ENCODE data around the gene PRND. TPM values are rescaled to one million over a fixed set of nuclear protein-coding genes. Genes with fewer than 3 reads are reported as not detected.
A peak's percentile ranks its signal among the peaks of the same experiment; 100 is the strongest.

The PRND gene
- total RNA-seq, 1 donor from 2014 or later, result not detected

DNA sequence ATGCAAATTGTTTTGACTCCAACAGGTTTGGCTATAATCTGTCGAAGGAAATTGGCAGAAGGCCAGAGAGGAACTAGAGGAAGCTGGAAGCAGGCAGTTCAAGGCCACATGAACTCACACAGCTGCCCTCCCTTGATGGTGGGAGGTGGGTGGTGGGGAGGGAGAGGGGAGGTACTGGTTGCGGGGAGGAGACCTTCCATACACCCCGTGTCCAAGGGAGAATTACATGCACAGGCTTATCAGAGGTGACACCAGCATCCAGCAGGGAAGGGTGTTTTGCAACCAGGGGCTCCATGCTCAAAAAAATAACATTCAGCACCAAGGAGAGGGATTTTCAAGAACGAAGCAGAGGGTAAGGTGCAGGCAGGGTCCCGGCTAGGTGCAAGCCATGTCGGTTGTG, 9.1 kb downstream of the PRND start:
- TF ChIP-seq, protein P1, sequence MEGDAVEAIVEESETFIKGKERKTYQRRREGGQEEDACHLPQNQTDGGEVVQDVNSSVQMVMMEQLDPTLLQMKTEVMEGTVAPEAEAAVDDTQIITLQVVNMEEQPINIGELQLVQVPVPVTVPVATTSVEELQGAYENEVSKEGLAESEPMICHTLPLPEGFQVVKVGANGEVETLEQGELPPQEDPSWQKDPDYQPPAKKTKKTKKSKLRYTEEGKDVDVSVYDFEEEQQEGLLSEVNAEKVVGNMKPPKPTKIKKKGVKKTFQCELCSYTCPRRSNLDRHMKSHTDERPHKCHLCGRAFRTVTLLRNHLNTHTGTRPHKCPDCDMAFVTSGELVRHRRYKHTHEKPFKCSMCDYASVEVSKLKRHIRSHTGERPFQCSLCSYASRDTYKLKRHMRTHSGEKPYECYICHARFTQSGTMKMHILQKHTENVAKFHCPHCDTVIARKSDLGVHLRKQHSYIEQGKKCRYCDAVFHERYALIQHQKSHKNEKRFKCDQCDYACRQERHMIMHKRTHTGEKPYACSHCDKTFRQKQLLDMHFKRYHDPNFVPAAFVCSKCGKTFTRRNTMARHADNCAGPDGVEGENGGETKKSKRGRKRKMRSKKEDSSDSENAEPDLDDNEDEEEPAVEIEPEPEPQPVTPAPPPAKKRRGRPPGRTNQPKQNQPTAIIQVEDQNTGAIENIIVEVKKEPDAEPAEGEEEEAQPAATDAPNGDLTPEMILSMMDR (IDR thresholded peaks at IDR 0.05), result no peak
- DNase-seq (ENCODE audit: extremely low spot score, unreplicated experiment), result no peak
- no peaks in the 10 kb centered on the region for H3K9me3 Mint-ChIP-seq (ENCODE audit: unreplicated experiment)
- H3K4me1 Mint-ChIP-seq (ENCODE audit: unreplicated experiment), result no peaks in the 10 kb centered on the region
- peaks cover 28% of the 10 kb centered on the region for H3K27me3 Mint-ChIP-seq (ENCODE audit: unreplicated experiment)
- no peak overlapping the region for H3K27ac Mint-ChIP-seq (ENCODE audit: unreplicated experiment)
- H3K36me3 Mint-ChIP-seq (ENCODE audit: unreplicated experiment), result no peaks in the 10 kb centered on the region
- H3K4me3 Mint-ChIP-seq (ENCODE audit: unreplicated experiment), result no peak overlapping the region

DNA sequence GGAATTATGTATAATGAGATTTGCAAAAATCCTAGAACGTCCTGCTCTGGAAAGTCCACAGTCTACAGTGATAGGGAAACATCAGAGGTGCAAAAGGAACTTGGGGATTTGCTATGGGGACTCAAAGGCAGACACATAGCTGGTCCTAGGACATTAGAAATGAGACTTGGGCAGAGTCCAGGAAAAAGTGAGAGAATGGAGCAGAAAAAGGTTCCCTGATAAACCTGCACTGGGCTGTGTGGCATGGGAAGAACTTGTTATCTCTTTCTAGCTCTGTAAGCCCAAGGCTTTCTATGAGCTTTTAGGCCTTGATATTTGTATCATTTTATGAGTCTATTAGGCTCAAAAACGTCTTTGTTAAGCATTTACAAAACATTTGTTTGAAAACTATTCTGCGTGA, 15.2 kb downstream of the PRND start:
- Mint-ChIP-seq H3K27ac (ENCODE audit: unreplicated experiment) (no peak overlapping the region), H3K4me3 (ENCODE audit: unreplicated experiment) (no peak overlapping the region), H3K27me3 (ENCODE audit: unreplicated experiment) (peaks cover 42% of the 10 kb centered on the region), H3K4me1 (ENCODE audit: unreplicated experiment) (no peaks in the 10 kb centered on the region), H3K9me3 (ENCODE audit: unreplicated experiment) (no peaks in the 10 kb centered on the region), H3K36me3 (ENCODE audit: unreplicated experiment) (no peaks in the 10 kb centered on the region)
- no peak for DNase-seq (ENCODE audit: extremely low spot score, unreplicated experiment)
- TF ChIP-seq, protein P1 (IDR thresholded peaks at IDR 0.05), result no peak

DNA sequence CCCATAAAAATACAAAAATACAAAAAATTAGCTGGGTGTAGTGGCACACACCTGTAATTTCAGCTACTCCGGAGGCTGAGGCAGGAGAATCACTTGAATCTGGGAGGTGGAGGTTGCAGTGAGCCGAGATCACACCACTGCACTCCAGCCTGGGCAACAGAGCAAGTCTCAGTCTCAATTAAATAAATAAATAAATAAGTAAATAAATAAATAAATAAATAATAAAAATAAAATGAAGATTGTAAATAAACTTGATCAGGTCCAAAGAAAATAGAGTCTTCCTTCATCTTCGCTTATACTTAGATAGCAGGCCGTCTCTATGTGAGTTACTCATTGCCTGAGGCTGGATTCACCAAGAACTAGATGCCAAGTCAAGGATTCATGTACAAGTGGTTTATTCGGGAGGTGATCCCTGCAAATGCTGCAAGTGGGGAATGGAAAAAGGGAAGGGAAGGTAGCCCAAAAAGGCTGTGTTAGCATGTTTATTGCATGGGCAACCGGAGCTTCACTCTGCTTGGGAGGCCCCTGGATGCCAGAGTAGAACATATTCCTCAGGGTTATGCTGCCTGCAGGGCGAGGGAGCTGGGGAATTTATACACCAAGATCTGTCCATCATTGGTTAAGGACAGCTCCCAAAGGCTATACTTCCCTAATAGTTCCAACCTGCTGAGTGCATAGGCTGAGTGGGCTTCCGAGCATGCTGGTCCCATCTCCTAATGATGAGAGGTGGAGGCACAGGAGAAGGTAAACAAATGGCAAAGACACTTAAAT, 16.3 kb downstream of the PRND start:
- H3K9me3 Mint-ChIP-seq (ENCODE audit: unreplicated experiment), result no peaks in the 10 kb centered on the region
- peak; percentile 36 for DNase-seq (ENCODE audit: extremely low spot score, unreplicated experiment)

DNA sequence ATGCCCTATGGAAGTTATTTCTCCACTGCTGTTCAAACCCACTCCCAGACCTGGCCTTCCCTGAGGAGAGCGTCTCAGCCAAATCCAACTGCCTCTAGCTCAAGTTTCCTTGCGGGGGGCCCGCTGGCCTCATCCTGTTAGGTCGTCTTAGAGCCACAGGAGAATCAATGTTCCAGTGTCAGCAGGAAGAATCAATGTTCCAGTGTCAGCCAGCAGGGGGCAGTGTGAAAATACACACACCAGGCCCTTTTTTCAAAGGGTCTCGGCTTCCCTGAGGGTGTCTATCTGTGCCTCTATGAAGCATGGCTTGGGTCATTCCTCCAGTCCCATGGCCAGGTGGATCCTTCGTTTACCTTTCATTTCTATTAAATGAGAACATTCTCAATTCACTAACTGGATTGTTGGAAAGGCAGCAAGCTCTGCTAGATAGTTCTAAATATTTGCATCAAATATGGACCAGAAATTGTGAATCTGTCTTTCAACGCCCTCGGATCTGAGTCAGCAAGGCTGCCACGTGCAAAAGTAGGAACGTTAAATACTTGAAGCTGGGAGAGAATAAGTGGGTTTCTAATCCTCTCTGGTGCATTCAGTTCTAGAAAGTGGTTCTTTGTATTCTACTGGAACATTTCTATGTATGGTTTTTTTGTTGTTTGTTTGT, 19.2 kb downstream of the PRND start:
- DNase-seq (ENCODE audit: extremely low spot score, unreplicated experiment), result peak; percentile 85
- H3K4me1 Mint-ChIP-seq (ENCODE audit: unreplicated experiment), result no peaks in the 10 kb centered on the region
- no peaks in the 10 kb centered on the region for H3K9me3 Mint-ChIP-seq (ENCODE audit: unreplicated experiment)
- TF ChIP-seq, protein P1 (IDR thresholded peaks at IDR 0.05), result peak; percentile 73
- H3K27me3 Mint-ChIP-seq (ENCODE audit: unreplicated experiment), result peaks cover 35% of the 10 kb centered on the region
- H3K36me3 Mint-ChIP-seq (ENCODE audit: unreplicated experiment), result no peaks in the 10 kb centered on the region
- H3K4me3 Mint-ChIP-seq (ENCODE audit: unreplicated experiment), result no peak overlapping the region
- H3K27ac Mint-ChIP-seq (ENCODE audit: unreplicated experiment), result no peak overlapping the region

More for the DNA sequence above, 16.3 kb downstream of the PRND start:
- H3K36me3 Mint-ChIP-seq (ENCODE audit: unreplicated experiment), result no peaks in the 10 kb centered on the region
- peaks cover 39% of the 10 kb centered on the region for H3K27me3 Mint-ChIP-seq (ENCODE audit: unreplicated experiment)
- TF ChIP-seq, protein P1 (IDR thresholded peaks at IDR 0.05), result no peak
- H3K4me1 Mint-ChIP-seq (ENCODE audit: unreplicated experiment), result no peaks in the 10 kb centered on the region
- no peak overlapping the region for H3K27ac Mint-ChIP-seq (ENCODE audit: unreplicated experiment)
- H3K4me3 Mint-ChIP-seq (ENCODE audit: unreplicated experiment), result no peak overlapping the region

DNA sequence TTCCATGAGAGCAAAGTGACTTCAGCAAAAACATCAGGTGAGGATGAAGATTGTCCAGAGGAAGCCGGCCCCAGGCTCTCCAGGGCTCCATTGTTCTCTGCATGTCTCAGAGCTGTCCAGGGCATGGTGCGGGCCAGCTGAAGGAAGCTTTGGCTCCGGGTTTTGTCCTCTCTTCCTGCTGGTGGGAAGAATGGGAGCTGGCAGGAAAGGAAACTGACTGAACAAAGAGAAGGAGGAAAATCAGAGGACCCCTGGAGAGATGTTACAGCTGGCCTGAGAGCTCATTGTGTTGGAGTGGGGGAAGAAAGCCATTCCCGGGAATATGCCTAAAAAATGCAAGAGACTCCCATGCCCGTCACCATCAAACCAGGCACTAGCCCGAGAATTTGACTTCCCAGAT, 27.1 kb downstream of the PRND start:
- peak; percentile 19 for DNase-seq (ENCODE audit: extremely low spot score, unreplicated experiment)
- Mint-ChIP-seq H3K4me1 (ENCODE audit: unreplicated experiment) (no peaks in the 10 kb centered on the region), H3K27ac (ENCODE audit: unreplicated experiment) (no peak overlapping the region), H3K4me3 (ENCODE audit: unreplicated experiment) (no peak overlapping the region), H3K36me3 (ENCODE audit: unreplicated experiment) (no peaks in the 10 kb centered on the region), H3K27me3 (ENCODE audit: unreplicated experiment) (peaks cover 54% of the 10 kb centered on the region), H3K9me3 (ENCODE audit: unreplicated experiment) (peaks cover 7% of the 10 kb centered on the region)
- TF ChIP-seq, protein P1 (IDR thresholded peaks at IDR 0.05), result no peak
